MM.1S (cell line): Measurements from ENCODE around the gene SEPTIN2.

Experiments
- EZH2 ChIP-seq: fragments of 300-600 bp; sonication (generic); optimal IDR thresholded peaks from 2 replicates; pipeline ENCODE3; 2017; ENCODE audit warnings: low read depth, mild to moderate bottlenecking, antibody characterized with exemption, low read length, mixed read lengths
- EZH2phosphoT487 ChIP-seq: fragments of 300-600 bp; sonication (generic); IDR thresholded peaks from 2 replicates; pipeline ENCODE4 v1.6.1; 2018; ENCODE audit warnings: antibody characterized with exemption, low read length
- TF ChIP-seq, protein P1 (sequence below): fragments of 300-600 bp; sonication (generic); IDR thresholded peaks from 2 replicates; pipeline ENCODE4 v1.5.1; 2016; ENCODE audit warnings: antibody characterized with exemption, low read length, mixed read lengths

GRCh38 chr2:241270531-241270930 lies 45.2 kb upstream of the SEPTIN2 start:
- TF ChIP-seq, protein P1, sequence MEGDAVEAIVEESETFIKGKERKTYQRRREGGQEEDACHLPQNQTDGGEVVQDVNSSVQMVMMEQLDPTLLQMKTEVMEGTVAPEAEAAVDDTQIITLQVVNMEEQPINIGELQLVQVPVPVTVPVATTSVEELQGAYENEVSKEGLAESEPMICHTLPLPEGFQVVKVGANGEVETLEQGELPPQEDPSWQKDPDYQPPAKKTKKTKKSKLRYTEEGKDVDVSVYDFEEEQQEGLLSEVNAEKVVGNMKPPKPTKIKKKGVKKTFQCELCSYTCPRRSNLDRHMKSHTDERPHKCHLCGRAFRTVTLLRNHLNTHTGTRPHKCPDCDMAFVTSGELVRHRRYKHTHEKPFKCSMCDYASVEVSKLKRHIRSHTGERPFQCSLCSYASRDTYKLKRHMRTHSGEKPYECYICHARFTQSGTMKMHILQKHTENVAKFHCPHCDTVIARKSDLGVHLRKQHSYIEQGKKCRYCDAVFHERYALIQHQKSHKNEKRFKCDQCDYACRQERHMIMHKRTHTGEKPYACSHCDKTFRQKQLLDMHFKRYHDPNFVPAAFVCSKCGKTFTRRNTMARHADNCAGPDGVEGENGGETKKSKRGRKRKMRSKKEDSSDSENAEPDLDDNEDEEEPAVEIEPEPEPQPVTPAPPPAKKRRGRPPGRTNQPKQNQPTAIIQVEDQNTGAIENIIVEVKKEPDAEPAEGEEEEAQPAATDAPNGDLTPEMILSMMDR: no peak
- TF ChIP-seq EZH2phosphoT487 (no peak), EZH2 (no peak)
